ENCODE measurements around the gene SLC25A26. TPM values are rescaled to one million over a fixed set of nuclear protein-coding genes. Genes with fewer than 3 reads are reported as not detected.

Gene SLC25A26
- polyA plus RNA-seq, 1 donor (not counting 4 experiments of a cell fraction or from before 2014, with no cell fraction given), result 25.2 TPM

DNA sequence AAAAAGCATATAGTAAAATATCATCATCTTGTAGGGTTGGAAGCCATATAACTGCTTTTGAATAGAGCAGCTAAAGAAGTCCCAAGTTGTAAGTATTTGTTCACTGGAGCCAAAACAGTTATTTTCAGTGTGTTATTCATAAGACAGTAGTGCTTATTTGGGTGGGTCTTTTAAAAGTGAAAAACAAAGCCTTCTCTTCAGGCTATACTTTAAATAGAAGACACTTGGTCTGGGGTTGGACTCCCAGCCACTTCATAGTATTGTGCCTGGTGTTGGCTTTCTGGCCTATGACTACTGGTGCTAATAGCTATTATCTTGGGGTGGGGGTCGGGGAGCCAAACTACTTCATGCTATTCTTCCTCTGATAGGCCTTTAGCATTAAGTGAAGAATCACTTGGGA lies 135.2 kb downstream of the SLC25A26 start:
- no peak overlapping the region for H2AFZ ChIP-seq (ENCODE audit: control insufficient read depth, low read length)
- H3K4me1 ChIP-seq (ENCODE audit: control insufficient read depth, extremely low read depth, insufficient read depth, low read length), result no peaks in the 10 kb centered on the region
- no peak overlapping the region for H3K4me2 ChIP-seq (ENCODE audit: control insufficient read depth, extremely low read depth, insufficient read depth, low read depth, low read length)
- dilution Hi-C loops (cut with MboI; ENCODE audit: extremely low pct_ligation_motif_present, low sequenced_read_pairs), result no loop called here
- H3K79me2 ChIP-seq (ENCODE audit: control insufficient read depth, insufficient read depth, low read length), result no peaks in the 10 kb centered on the region
- FAIRE-seq (no peak), DNase-seq (ENCODE audit: low read depth, low spot score) (no peak)
- no peaks in the 10 kb centered on the region for H3K36me3 ChIP-seq (ENCODE audit: control insufficient read depth in 2 of 2, extremely low read depth in 1 of 2, insufficient read depth in 2 of 2, low read length in 2 of 2)
- no peak overlapping the region for H3K27ac ChIP-seq (ENCODE audit: control insufficient read depth, insufficient read depth, low read length)
- H3K9ac ChIP-seq (ENCODE audit: control insufficient read depth, extremely low read depth, insufficient read depth, low read length), result no peak overlapping the region
- H3K9me1 ChIP-seq (ENCODE audit: control insufficient read depth, extremely low read depth, insufficient read depth, low read length), result no peaks in the 10 kb centered on the region
- TF ChIP-seq CTCF (optimal IDR thresholded peaks at IDR 0.05 in 1 of 3, IDR thresholded peaks at IDR 0.05 in 1 of 3, conservative IDR thresholded peaks at IDR 0.05 in 1 of 3; ENCODE audit: extremely low read depth in 1 of 3, insufficient read depth in 2 of 3, low read length in 3 of 3) (no peak), EZH2 (IDR thresholded peaks at IDR 0.05; ENCODE audit: low read length) (no peak)
- H3K4me3 ChIP-seq (ENCODE audit: control insufficient read depth in 2 of 3, extremely low read depth in 1 of 3, insufficient read depth in 2 of 3, low read depth in 1 of 3, low read length in 3 of 3), result no peak overlapping the region
- H3K9me3 ChIP-seq (ENCODE audit: control insufficient read depth, low read depth, low read length), result no peaks in the 10 kb centered on the region
- no peaks in the 10 kb centered on the region for H4K20me1 ChIP-seq (ENCODE audit: control insufficient read depth, extremely low read depth, insufficient read depth, low read length)
- no peaks in the 10 kb centered on the region for H3K27me3 ChIP-seq (ENCODE audit: control insufficient read depth, extremely low read depth, insufficient read depth, low read length)

DNA sequence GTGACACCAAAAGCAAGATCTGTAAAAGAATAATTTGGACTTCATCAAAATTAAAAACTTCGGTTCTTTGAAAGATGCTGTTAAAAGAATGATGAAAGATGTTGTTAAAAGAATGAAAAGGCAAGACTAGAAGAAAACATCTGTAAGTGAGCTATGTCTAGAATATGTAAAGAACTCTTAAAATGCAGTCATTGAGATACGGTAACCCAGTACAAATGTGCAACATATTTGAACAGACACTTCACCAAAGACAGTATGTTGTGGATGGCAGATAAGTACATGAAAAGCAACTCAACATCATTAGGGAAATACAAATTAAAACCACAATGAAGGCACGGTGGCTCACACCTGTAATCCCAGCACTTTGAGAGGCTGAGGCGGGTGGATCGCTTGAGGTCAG lies 140.6 kb downstream of the SLC25A26 start:
- Histone ChIP-seq H3K4me3 (ENCODE audit: control insufficient read depth in 2 of 3, extremely low read depth in 1 of 3, insufficient read depth in 2 of 3, low read depth in 1 of 3, low read length in 3 of 3) (no peak overlapping the region), H3K4me1 (ENCODE audit: control insufficient read depth, extremely low read depth, insufficient read depth, low read length) (no peaks in the 10 kb centered on the region), H3K27me3 (ENCODE audit: control insufficient read depth, extremely low read depth, insufficient read depth, low read length) (no peaks in the 10 kb centered on the region), H4K20me1 (ENCODE audit: control insufficient read depth, extremely low read depth, insufficient read depth, low read length) (no peaks in the 10 kb centered on the region), H3K9ac (ENCODE audit: control insufficient read depth, extremely low read depth, insufficient read depth, low read length) (no peak overlapping the region), H3K79me2 (ENCODE audit: control insufficient read depth, insufficient read depth, low read length) (no peaks in the 10 kb centered on the region), H2AFZ (ENCODE audit: control insufficient read depth, low read length) (no peak overlapping the region), H3K36me3 (ENCODE audit: control insufficient read depth in 2 of 2, extremely low read depth in 1 of 2, insufficient read depth in 2 of 2, low read length in 2 of 2) (no peaks in the 10 kb centered on the region), H3K27ac (ENCODE audit: control insufficient read depth, insufficient read depth, low read length) (no peak overlapping the region), H3K4me2 (ENCODE audit: control insufficient read depth, extremely low read depth, insufficient read depth, low read depth, low read length) (no peak overlapping the region), H3K9me1 (ENCODE audit: control insufficient read depth, extremely low read depth, insufficient read depth, low read length) (no peaks in the 10 kb centered on the region), H3K9me3 (ENCODE audit: control insufficient read depth, low read depth, low read length) (no peaks in the 10 kb centered on the region)
- FAIRE-seq (no peak), DNase-seq (ENCODE audit: low read depth, low spot score) (no peak)
- TF ChIP-seq CTCF (optimal IDR thresholded peaks at IDR 0.05 in 1 of 3, IDR thresholded peaks at IDR 0.05 in 1 of 3, conservative IDR thresholded peaks at IDR 0.05 in 1 of 3; ENCODE audit: extremely low read depth in 1 of 3, insufficient read depth in 2 of 3, low read length in 3 of 3) (no peak), EZH2 (IDR thresholded peaks at IDR 0.05; ENCODE audit: low read length) (no peak)
- dilution Hi-C loops (cut with MboI; ENCODE audit: extremely low pct_ligation_motif_present, low sequenced_read_pairs), result no loop called here
